Mucosa of rectum (tissue), 2 donors: Measurements from ENCODE around the gene PRIM2.
"Not testable (repeated sequence)": the region's sequence is repeated elsewhere in the genome, so short reads cannot be mapped to it uniquely, and the experiment has no call there.

Experiments
- H3K27ac ChIP-seq, 2 donors: one replicate each; pipeline ENCODE4 v1.7.0; 2013; ENCODE audit warnings: inconsistent platforms in 2 of 2, low read depth in 2 of 2, low read length in 2 of 2
- H3K27me3 ChIP-seq, 2 donors: one replicate each; pipeline ENCODE4 v1.7.0; 2013; ENCODE audit warnings: low read length in 2 of 2; ENCODE audit not compliant: control insufficient read depth in 2 of 2, insufficient read depth in 2 of 2
- H3K36me3 ChIP-seq, 2 donors: one replicate each; pipeline ENCODE4 v1.7.0; 2013; ENCODE audit warnings: low read length in 2 of 2; ENCODE audit not compliant: control insufficient read depth in 2 of 2, insufficient read depth in 2 of 2
- H3K4me1 ChIP-seq, 2 donors: one replicate each; pipeline ENCODE4 v1.7.0; 2013; ENCODE audit warnings: low read length in 2 of 2, mild to moderate bottlenecking in 1 of 2; ENCODE audit not compliant: control insufficient read depth in 2 of 2, insufficient read depth in 2 of 2
- H3K4me3 ChIP-seq, 2 donors: one replicate each; pipeline ENCODE4 v1.7.0; 2013; ENCODE audit warnings: low read length in 2 of 2
- H3K9ac ChIP-seq, 2 donors: one replicate each; pipeline ENCODE4 v1.7.0; 2013; ENCODE audit warnings: low read length in 2 of 2, low read depth in 1 of 2, mild to moderate bottlenecking in 1 of 2
- H3K9me3 ChIP-seq, 2 donors: one replicate each; pipeline ENCODE4 v1.7.0; 2013; ENCODE audit warnings: low read length in 2 of 2; ENCODE audit not compliant: control insufficient read depth in 2 of 2
- donor health status: healthy.
- donor health status: Normal muscosa, but diverticular disease.

Gene PRIM2

GRCh38 chr6:57469072-57469471 lies 151.6 kb downstream of the PRIM2 start:
- Histone ChIP-seq H3K36me3 (no peaks in the 10 kb centered on the region), H3K27ac (no peak overlapping the region), H3K9ac (no peak overlapping the region), H3K4me3 (no peak overlapping the region), H3K4me1 (no peaks in the 10 kb centered on the region), H3K27me3 (no peaks in the 10 kb centered on the region), H3K9me3 (no peaks in the 10 kb centered on the region)

- H3K9ac ChIP-seq, H3K4me3 ChIP-seq, H3K4me1 ChIP-seq, H3K27ac ChIP-seq, H3K9me3 ChIP-seq, H3K36me3 ChIP-seq, H3K27me3 ChIP-seq: not testable (repeated sequence)
These were observed 152.7 kb downstream of the PRIM2 start for GRCh38 chr6:57470148-57470547.

DNA sequence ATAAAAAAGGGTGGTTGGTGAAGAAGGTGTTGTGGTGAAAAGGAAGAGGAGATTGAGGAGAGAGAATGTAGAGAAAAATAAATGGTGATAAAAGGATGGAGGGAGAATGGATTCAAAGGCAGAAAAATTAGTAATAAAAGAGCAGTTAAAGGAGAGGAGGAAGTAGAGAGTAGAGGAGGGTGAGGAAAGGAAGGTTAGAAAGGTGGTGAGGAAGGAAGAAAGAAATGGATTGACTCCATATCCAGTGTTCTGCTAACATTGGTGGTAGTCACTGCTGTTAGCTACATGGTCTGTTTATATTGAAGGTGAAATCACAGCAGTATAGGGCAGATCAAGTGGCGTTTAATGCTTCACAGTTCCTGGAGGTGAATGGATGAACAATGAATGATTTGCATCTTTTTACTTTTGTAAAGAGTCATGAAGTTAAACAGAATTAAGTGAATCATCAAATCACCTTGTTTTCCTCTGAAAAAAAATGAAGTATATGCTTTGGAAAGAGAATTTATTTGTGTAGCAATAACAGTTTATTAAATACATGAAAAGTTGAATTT lies 154.0 kb downstream of the PRIM2 start:
- H3K9me3 ChIP-seq, H3K4me3 ChIP-seq, H3K27ac ChIP-seq, H3K9ac ChIP-seq, H3K36me3 ChIP-seq, H3K4me1 ChIP-seq, H3K27me3 ChIP-seq: not testable (repeated sequence)

GRCh38 chr6:57472861-57473362 lies 155.5 kb downstream of the PRIM2 start:
- H3K9ac ChIP-seq, H3K27me3 ChIP-seq, H3K27ac ChIP-seq, H3K4me3 ChIP-seq, H3K36me3 ChIP-seq, H3K9me3 ChIP-seq, H3K4me1 ChIP-seq: not testable (repeated sequence)

- H3K4me1 ChIP-seq, H3K27me3 ChIP-seq, H3K9ac ChIP-seq, H3K4me3 ChIP-seq, H3K36me3 ChIP-seq, H3K27ac ChIP-seq, H3K9me3 ChIP-seq: not testable (repeated sequence)
These were observed 157.5 kb downstream of the PRIM2 start for GRCh38 chr6:57474862-57475475.

DNA sequence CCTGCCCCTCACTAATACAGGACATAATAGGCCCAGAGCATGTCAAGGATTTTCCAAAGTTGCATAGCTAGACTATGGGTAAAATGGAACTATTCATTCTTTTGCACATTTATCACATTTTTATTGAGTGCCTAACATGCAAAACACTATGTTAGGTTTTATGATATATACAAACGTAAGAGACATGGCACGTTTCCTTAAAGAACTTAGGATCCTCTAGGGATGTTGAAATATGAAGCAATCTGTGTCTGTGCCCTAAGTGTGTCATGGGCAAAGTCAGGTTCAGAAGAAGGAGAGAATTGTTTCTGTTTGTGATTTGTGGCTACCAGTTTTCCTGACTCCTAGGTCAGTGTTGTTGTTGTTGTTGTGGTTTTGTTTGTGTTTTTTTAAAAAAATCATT lies 158.2 kb downstream of the PRIM2 start:
- not testable (repeated sequence) for H3K36me3 ChIP-seq

GRCh38 chr6:57480194-57480593 lies 162.8 kb downstream of the PRIM2 start:
- H3K9me3 ChIP-seq, H3K27ac ChIP-seq, H3K4me1 ChIP-seq, H3K9ac ChIP-seq, H3K36me3 ChIP-seq, H3K27me3 ChIP-seq, H3K4me3 ChIP-seq: not testable (repeated sequence)

More for the DNA sequence above, 158.2 kb downstream of the PRIM2 start:
- not testable (repeated sequence) for H3K4me3 ChIP-seq, H3K27me3 ChIP-seq, H3K27ac ChIP-seq, H3K9me3 ChIP-seq, H3K4me1 ChIP-seq, H3K9ac ChIP-seq

- H3K27me3 ChIP-seq, H3K9ac ChIP-seq, H3K4me3 ChIP-seq, H3K36me3 ChIP-seq, H3K27ac ChIP-seq, H3K9me3 ChIP-seq, H3K4me1 ChIP-seq: not testable (repeated sequence)
These were observed 163.7 kb downstream of the PRIM2 start for GRCh38 chr6:57481121-57481520.

GRCh38 chr6:57482471-57482870 lies 165.0 kb downstream of the PRIM2 start:
- H3K4me1 ChIP-seq, H3K36me3 ChIP-seq, H3K9me3 ChIP-seq, H3K27ac ChIP-seq, H3K27me3 ChIP-seq, H3K9ac ChIP-seq, H3K4me3 ChIP-seq: not testable (repeated sequence)

GRCh38 chr6:57486494-57487081 lies 169.2 kb downstream of the PRIM2 start:
- H3K27ac ChIP-seq, H3K9me3 ChIP-seq, H3K4me3 ChIP-seq, H3K4me1 ChIP-seq, H3K9ac ChIP-seq, H3K27me3 ChIP-seq, H3K36me3 ChIP-seq: not testable (repeated sequence)
